Thoracic aorta (tissue), 2 donors: Measurements from ENCODE around the gene RBFOX2. TPM values are rescaled to one million over a fixed set of nuclear protein-coding genes. Genes with fewer than 3 reads are reported as not detected.

ENCODE experiments used
- ATAC-seq: fragments of 150-250 bp; one replicate; pipeline ENCODE4 v1.8.0; 2017; ENCODE audit warnings: low read depth; ENCODE audit not compliant: insufficient number of reproducible peaks, low FRiP score
- DNase-seq: peaks from one replicate; pipeline ENCODE4 v3.0.0-alpha.2; 2020; ENCODE audit warnings: low spot score
- H3K27ac ChIP-seq, 2 donors: fragments of 200-600 bp; sonication (generic); 1 replicate in 1 of 2; 2 replicates in 1 of 2; pipeline ENCODE4 v1.5.1; 2016; ENCODE audit warnings: mild to moderate bottlenecking in 2 of 2, moderate library complexity in 2 of 2
- H3K27me3 ChIP-seq: fragments of 200-600 bp; sonication (generic); replicated peaks from 2 replicates; pipeline ENCODE4 v1.6.0; 2016; ENCODE audit warnings: mild to moderate bottlenecking; ENCODE audit not compliant: insufficient read depth
- H3K36me3 ChIP-seq: fragments of 200-600 bp; sonication (generic); one replicate; pipeline ENCODE4 v1.5.1; 2016
- H3K4me1 ChIP-seq, 2 donors: fragments of 200-600 bp; sonication (generic); 1 replicate in 1 of 2; 2 replicates in 1 of 2; pipeline versions ENCODE4 v1.5.1 to v1.6.0; 2016; ENCODE audit warnings: low read depth in 2 of 2, mild to moderate bottlenecking in 1 of 2; ENCODE audit not compliant: control insufficient read depth in 1 of 2
- H3K4me3 ChIP-seq: fragments of 200-600 bp; sonication (generic); 2 replicates; pipeline ENCODE4 v1.5.1; 2016; ENCODE audit warnings: mild to moderate bottlenecking
- H3K9me3 ChIP-seq: fragments of 200-600 bp; sonication (generic); 2 replicates; pipeline ENCODE4 v1.5.1; 2016
- total RNA-seq, 2 donors: library from RNA; depleted of rRNA; stranded (reverse); fragments of >200 nt; gene quantifications; one replicate each; pipeline versions ENCODE4 v1.1.0 to v1.2.3, GENCODE V29; 2016
- TF ChIP-seq, protein P1 (sequence below): fragments of 200-600 bp; sonication (generic); IDR thresholded peaks from one replicate; pipeline ENCODE4 v1.5.1; 2019; ENCODE audit warnings: antibody characterized with exemption

The RBFOX2 gene
- total RNA-seq, 2 donors from 2014 or later: 117 to 143 TPM

DNA sequence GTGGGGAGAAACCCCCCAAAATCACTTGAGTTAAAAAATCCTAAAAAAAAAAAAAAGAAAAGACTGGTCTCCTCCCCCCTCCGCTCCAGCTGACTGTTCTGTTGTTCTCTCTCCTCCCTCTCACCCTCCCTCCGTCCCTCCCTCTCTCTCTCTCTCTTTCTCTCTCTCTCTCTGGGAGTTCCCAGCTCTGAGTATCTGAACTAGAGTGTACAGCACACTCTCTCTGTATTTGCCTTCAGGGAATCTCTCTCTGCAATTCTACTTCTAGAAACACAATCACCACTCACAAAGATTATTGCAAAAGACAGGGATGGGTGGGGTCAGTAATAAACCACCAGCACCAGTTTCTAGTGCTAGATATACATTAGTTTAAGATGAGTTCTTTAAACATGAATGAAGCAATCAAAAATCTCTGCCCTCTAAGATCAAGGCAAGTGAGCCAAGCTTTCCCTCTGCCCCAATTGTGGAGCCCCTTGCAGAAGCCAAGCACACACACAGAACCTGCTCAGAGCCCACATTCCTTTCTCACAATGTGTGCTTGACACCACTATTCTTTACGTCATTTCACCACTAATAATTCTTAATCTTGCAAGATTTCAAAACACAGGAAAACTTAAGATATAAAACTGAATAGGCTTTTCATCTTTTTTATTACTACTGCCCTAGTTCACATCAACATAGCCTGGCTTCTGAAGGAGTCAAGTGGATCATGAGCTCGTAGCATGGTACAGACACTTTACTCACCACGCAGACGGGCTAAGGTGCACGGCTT lies 133.5 kb downstream of the RBFOX2 start:
- Histone ChIP-seq H3K9me3 (no peaks in the 10 kb centered on the region), H3K27me3 (no peaks in the 10 kb centered on the region), H3K27ac (peak overlapping the region; percentile 86 to 87), H3K4me3 (peak overlapping the region; percentile 76), H3K4me1 (peaks cover 9 to 43% of the 10 kb centered on the region in 2 donors), H3K36me3 (no peaks in the 10 kb centered on the region)
- TF ChIP-seq, protein P1, sequence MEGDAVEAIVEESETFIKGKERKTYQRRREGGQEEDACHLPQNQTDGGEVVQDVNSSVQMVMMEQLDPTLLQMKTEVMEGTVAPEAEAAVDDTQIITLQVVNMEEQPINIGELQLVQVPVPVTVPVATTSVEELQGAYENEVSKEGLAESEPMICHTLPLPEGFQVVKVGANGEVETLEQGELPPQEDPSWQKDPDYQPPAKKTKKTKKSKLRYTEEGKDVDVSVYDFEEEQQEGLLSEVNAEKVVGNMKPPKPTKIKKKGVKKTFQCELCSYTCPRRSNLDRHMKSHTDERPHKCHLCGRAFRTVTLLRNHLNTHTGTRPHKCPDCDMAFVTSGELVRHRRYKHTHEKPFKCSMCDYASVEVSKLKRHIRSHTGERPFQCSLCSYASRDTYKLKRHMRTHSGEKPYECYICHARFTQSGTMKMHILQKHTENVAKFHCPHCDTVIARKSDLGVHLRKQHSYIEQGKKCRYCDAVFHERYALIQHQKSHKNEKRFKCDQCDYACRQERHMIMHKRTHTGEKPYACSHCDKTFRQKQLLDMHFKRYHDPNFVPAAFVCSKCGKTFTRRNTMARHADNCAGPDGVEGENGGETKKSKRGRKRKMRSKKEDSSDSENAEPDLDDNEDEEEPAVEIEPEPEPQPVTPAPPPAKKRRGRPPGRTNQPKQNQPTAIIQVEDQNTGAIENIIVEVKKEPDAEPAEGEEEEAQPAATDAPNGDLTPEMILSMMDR: no peak
- peak; percentile 88 for ATAC-seq
- DNase-seq: peak; percentile 34

DNA sequence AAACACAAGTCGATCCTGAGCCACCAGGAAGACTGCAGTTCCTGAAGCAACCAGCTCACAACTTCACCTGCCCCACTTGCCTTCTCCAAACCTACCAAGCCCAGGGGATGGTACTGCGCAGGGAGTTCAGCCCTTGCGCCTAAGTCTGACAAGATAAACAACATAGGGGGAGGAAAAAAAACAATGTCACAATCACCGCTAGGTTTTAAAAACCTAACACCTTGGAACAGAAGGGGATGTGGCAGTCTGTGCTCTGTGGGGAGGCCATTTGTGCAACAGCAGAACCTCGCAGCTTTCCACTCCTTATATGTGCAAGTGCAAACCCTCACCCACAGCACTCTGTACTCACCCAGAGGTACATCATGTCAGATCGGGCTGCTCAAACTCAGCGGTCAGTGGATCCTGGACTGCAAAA lies 134.2 kb downstream of the RBFOX2 start:
- H3K4me3 ChIP-seq: peak overlapping the region; percentile 76
- H3K9me3 ChIP-seq: no peaks in the 10 kb centered on the region
- H3K36me3 ChIP-seq: no peaks in the 10 kb centered on the region
- H3K4me1 ChIP-seq: peaks cover 9 to 36% of the 10 kb centered on the region in 2 donors
- TF ChIP-seq, protein P1: peak; percentile 69
- H3K27me3 ChIP-seq: no peaks in the 10 kb centered on the region
- peak; percentile 56 for ATAC-seq
- peak; percentile 10 for DNase-seq
- peak overlapping the region; percentile 86 to 87 for H3K27ac ChIP-seq

DNA sequence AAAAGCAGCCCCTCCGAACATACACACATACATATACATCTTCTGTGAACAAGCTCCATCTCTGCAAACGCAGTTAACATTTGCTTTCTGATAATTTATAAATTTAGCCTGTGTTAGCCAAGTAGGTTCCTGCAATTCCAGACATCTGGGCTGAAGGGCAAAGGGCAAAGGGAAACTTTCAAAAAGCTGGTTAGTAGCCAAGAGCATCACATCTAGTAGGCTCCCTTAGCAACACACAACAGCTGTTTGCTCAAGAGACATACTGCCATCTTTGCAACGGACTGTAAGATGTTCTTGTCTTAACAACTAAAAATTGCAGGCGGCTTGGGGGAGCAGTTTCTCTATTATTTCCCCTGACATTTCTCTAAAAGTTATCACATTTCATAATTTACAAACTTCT lies 134.9 kb downstream of the RBFOX2 start:
- TF ChIP-seq, protein P1: no peak

DNA sequence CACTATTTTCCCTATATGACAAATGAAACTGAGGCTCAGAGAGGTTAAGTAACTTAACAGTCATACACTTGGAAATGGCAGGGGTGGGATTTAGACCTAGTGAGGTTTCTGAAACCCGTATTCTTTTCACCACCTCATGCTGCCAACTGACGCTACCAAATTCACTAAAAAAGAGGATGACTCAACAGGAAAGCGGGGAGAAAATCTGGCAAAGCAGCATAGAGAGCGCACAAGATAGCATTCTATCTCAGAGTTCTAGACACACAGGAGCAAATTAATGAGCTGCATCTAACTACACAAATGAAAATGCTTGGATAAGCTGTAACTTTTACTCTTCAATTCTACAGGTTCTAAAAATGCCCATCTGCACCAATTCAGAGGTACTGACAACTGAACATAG lies 136.4 kb downstream of the RBFOX2 start:
- ATAC-seq (peak; percentile 52), DNase-seq (no peak)
- Histone ChIP-seq H3K4me1 (peaks cover 9 to 38% of the 10 kb centered on the region in 2 donors), H3K27ac (peak overlapping the region; percentile 47 to 86), H3K36me3 (no peaks in the 10 kb centered on the region), H3K4me3 (peak overlapping the region; percentile 76), H3K9me3 (no peaks in the 10 kb centered on the region), H3K27me3 (no peaks in the 10 kb centered on the region)
- TF ChIP-seq, protein P1: no peak

More for the DNA sequence above, 134.9 kb downstream of the RBFOX2 start:
- Histone ChIP-seq H3K36me3 (no peaks in the 10 kb centered on the region), H3K4me1 (peaks cover 9 to 33% of the 10 kb centered on the region in 2 donors), H3K4me3 (peak overlapping the region; percentile 76), H3K27me3 (no peaks in the 10 kb centered on the region), H3K27ac (peak overlapping the region; percentile 86 to 87), H3K9me3 (no peaks in the 10 kb centered on the region)
- DNase-seq (no peak), ATAC-seq (no peak)

DNA sequence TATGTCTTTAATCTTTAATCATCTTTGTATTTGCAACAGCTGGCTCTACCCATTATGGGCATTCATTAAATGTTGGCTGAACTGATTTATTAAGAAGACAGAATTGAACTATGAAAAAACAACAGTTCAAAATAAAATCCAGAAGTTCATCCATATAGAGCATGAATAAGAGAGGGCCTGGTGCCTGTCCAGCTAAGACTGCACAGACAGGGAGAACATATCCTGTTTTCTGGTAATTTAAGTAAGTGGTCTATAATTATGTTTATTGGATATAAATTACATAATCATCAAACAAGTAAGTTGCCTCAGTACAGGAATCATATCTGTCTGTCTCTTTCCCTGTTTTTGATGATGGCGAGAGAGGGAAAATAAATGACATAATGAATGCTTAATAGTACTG lies 137.2 kb downstream of the RBFOX2 start:
- ATAC-seq (no peak), DNase-seq (no peak)
- TF ChIP-seq, protein P1: no peak
- H3K27me3 ChIP-seq: no peaks in the 10 kb centered on the region
- no peaks in the 10 kb centered on the region for H3K36me3 ChIP-seq
- peaks cover 9 to 38% of the 10 kb centered on the region in 2 donors for H3K4me1 ChIP-seq
- H3K27ac ChIP-seq: peak overlapping the region in 1 of 2 donors; percentile 86
- no peaks in the 10 kb centered on the region for H3K9me3 ChIP-seq
- H3K4me3 ChIP-seq: no peak overlapping the region
